Measurements from ENCODE around the gene C1QBP.

Gene C1QBP

GRCh38 chr17:5408186-5408585 is 30.8 kb downstream of the C1QBP start:
- TF ChIP-seq CTCF (conservative IDR thresholded peaks at IDR 0.05; ENCODE audit: low read length) = no peak
- H3K4me3 ChIP-seq (ENCODE audit: low read length) = no peak overlapping the region
- DNase-seq (ENCODE audit: low read depth) = no peak

- H3K4me3 ChIP-seq (ENCODE audit: low read length) = no peak overlapping the region
- no peak for DNase-seq (ENCODE audit: low read depth)
- TF ChIP-seq CTCF (conservative IDR thresholded peaks at IDR 0.05; ENCODE audit: low read length) = no peak
These were observed 33.6 kb downstream of the C1QBP start for GRCh38 chr17:5405400-5405799.

GRCh38 chr17:5399767-5400166 is 39.2 kb downstream of the C1QBP start:
- TF ChIP-seq CTCF (conservative IDR thresholded peaks at IDR 0.05; ENCODE audit: low read length) = no peak
- no peak for DNase-seq (ENCODE audit: low read depth)
- no peak overlapping the region for H3K4me3 ChIP-seq (ENCODE audit: low read length)

GRCh38 chr17:5396612-5397011 is 42.3 kb downstream of the C1QBP start:
- no peak for TF ChIP-seq CTCF (conservative IDR thresholded peaks at IDR 0.05; ENCODE audit: low read length)
- no peak overlapping the region for H3K4me3 ChIP-seq (ENCODE audit: low read length)
- no peak for DNase-seq (ENCODE audit: low read depth)

GRCh38 chr17:5391678-5392077 is 47.3 kb downstream of the C1QBP start:
- no peak overlapping the region for H3K4me3 ChIP-seq (ENCODE audit: low read length)
- no peak for TF ChIP-seq CTCF (conservative IDR thresholded peaks at IDR 0.05; ENCODE audit: low read length)
- no peak for DNase-seq (ENCODE audit: low read depth)
